Measurements from ENCODE around the gene RCHY1. TPM values are rescaled to one million over a fixed set of nuclear protein-coding genes. Genes with fewer than 3 reads are reported as not detected.
"Not testable (repeated sequence)": the region's sequence is repeated elsewhere in the genome, so short reads cannot be mapped to it uniquely, and the experiment has no call there.

RCHY1 gene
- polyA plus RNA-seq, 4 donors: 16.8 to 38.6 (median 28.5) TPM

DNA sequence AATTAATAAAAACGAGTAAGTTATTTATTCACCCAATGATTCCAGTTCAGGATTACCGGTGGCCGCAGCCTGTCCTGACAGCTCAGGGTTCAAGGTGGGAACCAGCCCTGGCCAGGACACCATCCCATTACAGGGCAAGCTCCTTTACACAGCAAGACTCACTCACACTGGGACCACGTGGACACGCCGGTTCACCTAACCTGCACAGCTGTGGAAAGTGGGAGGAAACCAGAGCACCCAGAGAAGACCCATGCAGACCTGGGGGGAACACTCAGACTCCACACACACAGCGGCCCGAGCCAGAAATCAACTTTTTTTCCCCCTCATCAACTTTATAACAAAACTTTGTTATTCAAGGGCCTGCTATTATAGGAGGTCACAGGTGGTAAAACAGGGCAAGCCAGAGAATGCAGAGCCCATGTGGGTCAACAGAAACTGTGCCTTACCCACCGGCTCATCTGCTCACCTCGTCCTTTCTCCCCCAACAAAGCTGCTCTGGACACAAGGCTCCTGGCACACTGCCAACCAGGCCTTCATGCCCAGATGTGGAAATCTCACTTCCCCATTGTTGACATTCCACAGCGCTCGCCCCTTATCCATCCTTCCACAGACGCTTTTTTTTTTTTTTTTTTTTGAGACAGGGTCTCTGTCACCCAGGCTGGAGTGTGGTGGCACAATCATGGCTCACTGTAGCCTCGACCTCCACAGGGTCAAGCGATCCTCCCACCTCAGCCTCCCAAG, 33.6 kb upstream of the RCHY1 start:
- FAIRE-seq: no peak
- Histone ChIP-seq H3K36me3 (ENCODE audit: control insufficient read depth in 3 of 3, insufficient read depth in 2 of 3, low read depth in 1 of 3, low read length in 3 of 3) (peaks cover 0 to 10% (median 0%) of the 10 kb centered on the region in 3 donors), H3K4me1 (ENCODE audit: control insufficient read depth in 3 of 3, insufficient read depth in 2 of 3, low read depth in 1 of 3, low read length in 2 of 3) (no peaks in the 10 kb centered on the region), H3K9me3 (ENCODE audit: control insufficient read depth in 2 of 2, insufficient read depth in 1 of 2, low read depth in 1 of 2, low read length in 1 of 2) (no peaks in the 10 kb centered on the region), H3K4me3 (ENCODE audit: low read depth in 1 of 3, low read length in 3 of 3) (no peak overlapping the region), H3K27me3 (ENCODE audit: control insufficient read depth in 3 of 3, insufficient read depth in 3 of 3, low read length in 3 of 3) (no peaks in the 10 kb centered on the region), H3K27ac (ENCODE audit: low read depth in 1 of 3, low read length in 2 of 3) (no peak overlapping the region)
- peak in 1 of 2 donors; percentile 3 for DNase-seq
- WGBS, 3 donors: 75 to 80% (median 76%) methylated on average over 15 of the region's 15 CpGs

DNA sequence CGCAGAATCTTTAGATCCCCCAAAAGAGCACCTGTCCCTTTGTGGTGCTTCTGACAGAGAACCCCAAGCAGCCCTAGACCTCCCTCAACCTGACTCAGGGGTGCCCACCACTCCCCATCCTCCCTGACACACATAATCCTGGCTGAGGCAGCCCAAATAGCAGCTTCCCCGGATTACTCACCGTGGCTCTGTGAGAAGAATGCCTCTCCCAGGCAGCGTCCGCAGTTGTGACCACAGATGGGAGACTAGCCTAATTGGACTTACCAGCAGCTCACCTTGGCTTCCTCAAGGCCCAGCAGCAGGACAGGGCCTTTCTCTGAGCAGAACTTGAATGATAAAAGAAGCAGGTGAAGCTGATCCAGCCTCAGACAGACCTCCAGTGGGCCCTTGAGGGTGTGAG, 31.3 kb upstream of the RCHY1 start:
- Histone ChIP-seq H3K27me3 (ENCODE audit: control insufficient read depth in 3 of 3, insufficient read depth in 3 of 3, low read length in 3 of 3) (no peaks in the 10 kb centered on the region), H3K9me3 (ENCODE audit: control insufficient read depth in 2 of 2, insufficient read depth in 1 of 2, low read depth in 1 of 2, low read length in 1 of 2) (no peaks in the 10 kb centered on the region)
- no peak for FAIRE-seq

GRCh38 chr4:75544870-75545269, 30.7 kb upstream of the RCHY1 start:
- Histone ChIP-seq H3K4me1 (ENCODE audit: control insufficient read depth in 3 of 3, insufficient read depth in 2 of 3, low read depth in 1 of 3, low read length in 2 of 3) (no peaks in the 10 kb centered on the region), H3K9me3 (ENCODE audit: control insufficient read depth in 2 of 2, insufficient read depth in 1 of 2, low read depth in 1 of 2, low read length in 1 of 2) (no peaks in the 10 kb centered on the region), H3K27me3 (ENCODE audit: control insufficient read depth in 3 of 3, insufficient read depth in 3 of 3, low read length in 3 of 3) (no peaks in the 10 kb centered on the region), H3K27ac (ENCODE audit: low read depth in 1 of 3, low read length in 2 of 3) (no peak overlapping the region), H3K36me3 (ENCODE audit: control insufficient read depth in 3 of 3, insufficient read depth in 2 of 3, low read depth in 1 of 3, low read length in 3 of 3) (peaks cover 0 to 10% (median 2%) of the 10 kb centered on the region in 3 donors), H3K4me3 (ENCODE audit: low read depth in 1 of 3, low read length in 3 of 3) (no peak overlapping the region)
- no peak for DNase-seq
- 90 to 94% (median 93%) methylated on average over 3 of the region's 3 CpGs for WGBS, 3 donors
- FAIRE-seq: no peak

More for the DNA sequence above, 31.3 kb upstream of the RCHY1 start:
- DNase-seq: no peak
- 93 to 94% (median 94%) methylated on average over 5 of the region's 5 CpGs for WGBS, 3 donors
- H3K27ac ChIP-seq (ENCODE audit: low read depth in 1 of 3, low read length in 2 of 3): no peak overlapping the region
- peaks cover 0 to 10% (median 0%) of the 10 kb centered on the region in 3 donors for H3K36me3 ChIP-seq (ENCODE audit: control insufficient read depth in 3 of 3, insufficient read depth in 2 of 3, low read depth in 1 of 3, low read length in 3 of 3)
- no peaks in the 10 kb centered on the region for H3K4me1 ChIP-seq (ENCODE audit: control insufficient read depth in 3 of 3, insufficient read depth in 2 of 3, low read depth in 1 of 3, low read length in 2 of 3)
- H3K4me3 ChIP-seq (ENCODE audit: low read depth in 1 of 3, low read length in 3 of 3): no peak overlapping the region

DNA sequence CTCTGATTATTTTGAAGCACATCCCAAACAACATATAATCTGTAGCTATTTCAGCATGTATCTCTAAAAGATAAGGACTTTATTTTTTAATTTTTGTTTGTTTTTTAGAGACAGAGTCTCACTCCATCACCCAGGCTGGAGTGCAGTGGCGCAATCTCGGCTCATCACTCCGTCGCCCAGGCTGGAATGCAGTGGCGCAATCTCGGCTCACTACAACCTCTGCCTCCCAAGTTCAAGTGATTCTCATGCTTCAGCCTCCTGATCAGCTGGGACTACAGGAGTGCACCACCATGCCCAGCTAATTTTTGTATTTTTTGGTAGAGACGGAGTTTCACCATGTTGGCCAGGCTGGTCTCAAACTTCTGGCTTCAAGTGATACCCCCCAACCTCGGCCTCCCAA, 30.0 kb upstream of the RCHY1 start:
- peaks cover 0 to 10% (median 2%) of the 10 kb centered on the region in 3 donors for H3K36me3 ChIP-seq (ENCODE audit: control insufficient read depth in 3 of 3, insufficient read depth in 2 of 3, low read depth in 1 of 3, low read length in 3 of 3)
- FAIRE-seq; H3K27ac ChIP-seq (ENCODE audit: low read depth in 1 of 3, low read length in 2 of 3); H3K27me3 ChIP-seq (ENCODE audit: control insufficient read depth in 3 of 3, insufficient read depth in 3 of 3, low read length in 3 of 3); H3K4me1 ChIP-seq (ENCODE audit: control insufficient read depth in 3 of 3, insufficient read depth in 2 of 3, low read depth in 1 of 3, low read length in 2 of 3); DNase-seq; H3K9me3 ChIP-seq (ENCODE audit: control insufficient read depth in 2 of 2, insufficient read depth in 1 of 2, low read depth in 1 of 2, low read length in 1 of 2); H3K4me3 ChIP-seq (ENCODE audit: low read depth in 1 of 3, low read length in 3 of 3): not testable (repeated sequence)
- WGBS, 3 donors: 91 to 93% (median 93%) methylated on average over 8 of the region's 8 CpGs

DNA sequence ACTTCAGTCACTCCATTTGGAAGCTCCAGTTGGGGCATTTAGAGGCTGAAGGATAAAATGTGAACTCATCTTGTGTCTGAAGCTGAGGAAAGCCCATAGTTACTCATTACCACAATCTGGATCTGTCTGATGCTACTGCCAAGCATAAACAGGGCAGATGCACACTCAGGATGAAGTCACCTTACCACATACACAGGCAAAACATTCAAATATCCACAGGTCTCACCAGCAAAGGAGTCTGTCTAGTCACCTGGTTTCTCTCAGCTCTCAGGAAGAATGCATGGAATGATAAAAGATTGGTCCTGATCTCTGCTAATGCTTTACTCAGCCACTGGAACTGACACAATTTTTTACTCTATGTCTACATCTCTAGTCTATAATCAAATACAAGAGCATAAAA, 28.6 kb upstream of the RCHY1 start:
- Histone ChIP-seq H3K4me1 (ENCODE audit: control insufficient read depth in 3 of 3, insufficient read depth in 2 of 3, low read depth in 1 of 3, low read length in 2 of 3) (no peaks in the 10 kb centered on the region), H3K4me3 (ENCODE audit: low read depth in 1 of 3, low read length in 3 of 3) (no peak overlapping the region), H3K27ac (ENCODE audit: low read depth in 1 of 3, low read length in 2 of 3) (no peak overlapping the region), H3K36me3 (ENCODE audit: control insufficient read depth in 3 of 3, insufficient read depth in 2 of 3, low read depth in 1 of 3, low read length in 3 of 3) (peaks cover 0 to 10% (median 2%) of the 10 kb centered on the region in 3 donors), H3K9me3 (ENCODE audit: control insufficient read depth in 2 of 2, insufficient read depth in 1 of 2, low read depth in 1 of 2, low read length in 1 of 2) (no peaks in the 10 kb centered on the region), H3K27me3 (ENCODE audit: control insufficient read depth in 3 of 3, insufficient read depth in 3 of 3, low read length in 3 of 3) (no peaks in the 10 kb centered on the region)
- FAIRE-seq (no peak), DNase-seq (no peak)

- H3K36me3 ChIP-seq (ENCODE audit: control insufficient read depth in 3 of 3, insufficient read depth in 2 of 3, low read depth in 1 of 3, low read length in 3 of 3); H3K27ac ChIP-seq (ENCODE audit: low read depth in 1 of 3, low read length in 2 of 3); H3K27me3 ChIP-seq (ENCODE audit: control insufficient read depth in 3 of 3, insufficient read depth in 3 of 3, low read length in 3 of 3); FAIRE-seq; H3K4me1 ChIP-seq (ENCODE audit: control insufficient read depth in 3 of 3, insufficient read depth in 2 of 3, low read depth in 1 of 3, low read length in 2 of 3); DNase-seq; H3K4me3 ChIP-seq (ENCODE audit: low read depth in 1 of 3, low read length in 3 of 3): not testable (repeated sequence)
- H3K9me3 ChIP-seq (ENCODE audit: control insufficient read depth in 2 of 2, insufficient read depth in 1 of 2, low read depth in 1 of 2, low read length in 1 of 2): peaks cover 1 to 15% of the 10 kb centered on the region in 2 donors
- WGBS, 3 donors: 86 to 95% (median 92%) methylated on average over 6 of the region's 6 CpGs
These were observed 23.1 kb upstream of the RCHY1 start for GRCh38 chr4:75537308-75537707.

DNA sequence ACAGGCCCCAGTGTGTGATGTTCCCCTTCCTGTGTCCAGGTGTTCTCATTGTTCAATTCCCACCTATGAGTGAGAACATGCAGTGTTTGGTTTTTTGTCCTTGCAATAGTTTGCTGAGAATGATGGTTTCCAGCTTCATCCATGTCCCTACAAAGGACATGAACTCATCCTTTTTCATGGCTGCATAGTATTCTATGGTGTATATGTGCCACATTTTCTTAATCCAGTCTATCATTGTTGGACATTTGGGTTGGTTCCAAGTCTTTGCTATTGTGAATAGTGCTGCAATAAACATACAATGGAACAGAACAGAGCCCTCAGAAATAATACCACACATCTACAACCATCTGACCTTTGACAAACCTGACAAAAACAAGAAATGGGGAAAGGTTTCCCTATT, 19.7 kb upstream of the RCHY1 start:
- FAIRE-seq; H3K27ac ChIP-seq (ENCODE audit: low read depth in 1 of 3, low read length in 2 of 3); H3K4me1 ChIP-seq (ENCODE audit: control insufficient read depth in 3 of 3, insufficient read depth in 2 of 3, low read depth in 1 of 3, low read length in 2 of 3); DNase-seq; H3K27me3 ChIP-seq (ENCODE audit: control insufficient read depth in 3 of 3, insufficient read depth in 3 of 3, low read length in 3 of 3); H3K4me3 ChIP-seq (ENCODE audit: low read depth in 1 of 3, low read length in 3 of 3): not testable (repeated sequence)
- Histone ChIP-seq H3K36me3 (ENCODE audit: control insufficient read depth in 3 of 3, insufficient read depth in 2 of 3, low read depth in 1 of 3, low read length in 3 of 3) (peaks cover 0 to 13% (median 13%) of the 10 kb centered on the region in 3 donors), H3K9me3 (ENCODE audit: control insufficient read depth in 2 of 2, insufficient read depth in 1 of 2, low read depth in 1 of 2, low read length in 1 of 2) (peaks cover 1 to 33% of the 10 kb centered on the region in 2 donors)

GRCh38 chr4:75533339-75533887, 19.2 kb upstream of the RCHY1 start:
- not testable (repeated sequence) for H3K27me3 ChIP-seq (ENCODE audit: control insufficient read depth in 3 of 3, insufficient read depth in 3 of 3, low read length in 3 of 3); DNase-seq; H3K4me1 ChIP-seq (ENCODE audit: control insufficient read depth in 3 of 3, insufficient read depth in 2 of 3, low read depth in 1 of 3, low read length in 2 of 3); FAIRE-seq; H3K4me3 ChIP-seq (ENCODE audit: low read depth in 1 of 3, low read length in 3 of 3); H3K27ac ChIP-seq (ENCODE audit: low read depth in 1 of 3, low read length in 2 of 3)
- WGBS, 3 donors: 98% methylated on average over 4 of the region's 4 CpGs
- Histone ChIP-seq H3K9me3 (ENCODE audit: control insufficient read depth in 2 of 2, insufficient read depth in 1 of 2, low read depth in 1 of 2, low read length in 1 of 2) (peaks cover 1 to 33% of the 10 kb centered on the region in 2 donors), H3K36me3 (ENCODE audit: control insufficient read depth in 3 of 3, insufficient read depth in 2 of 3, low read depth in 1 of 3, low read length in 3 of 3) (peaks cover 0 to 16% (median 13%) of the 10 kb centered on the region in 3 donors)
